ENCODE results near the gene OR8G1. TPM values are rescaled to one million over a fixed set of nuclear protein-coding genes. Genes with fewer than 3 reads are reported as not detected.

Gene OR8G1, protein sequence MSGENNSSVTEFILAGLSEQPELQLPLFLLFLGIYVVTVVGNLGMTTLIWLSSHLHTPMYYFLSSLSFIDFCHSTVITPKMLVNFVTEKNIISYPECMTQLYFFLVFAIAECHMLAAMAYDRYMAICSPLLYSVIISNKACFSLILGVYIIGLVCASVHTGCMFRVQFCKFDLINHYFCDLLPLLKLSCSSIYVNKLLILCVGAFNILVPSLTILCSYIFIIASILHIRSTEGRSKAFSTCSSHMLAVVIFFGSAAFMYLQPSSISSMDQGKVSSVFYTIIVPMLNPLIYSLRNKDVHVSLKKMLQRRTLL
- total RNA-seq, result not detected in 2 replicates

DNA sequence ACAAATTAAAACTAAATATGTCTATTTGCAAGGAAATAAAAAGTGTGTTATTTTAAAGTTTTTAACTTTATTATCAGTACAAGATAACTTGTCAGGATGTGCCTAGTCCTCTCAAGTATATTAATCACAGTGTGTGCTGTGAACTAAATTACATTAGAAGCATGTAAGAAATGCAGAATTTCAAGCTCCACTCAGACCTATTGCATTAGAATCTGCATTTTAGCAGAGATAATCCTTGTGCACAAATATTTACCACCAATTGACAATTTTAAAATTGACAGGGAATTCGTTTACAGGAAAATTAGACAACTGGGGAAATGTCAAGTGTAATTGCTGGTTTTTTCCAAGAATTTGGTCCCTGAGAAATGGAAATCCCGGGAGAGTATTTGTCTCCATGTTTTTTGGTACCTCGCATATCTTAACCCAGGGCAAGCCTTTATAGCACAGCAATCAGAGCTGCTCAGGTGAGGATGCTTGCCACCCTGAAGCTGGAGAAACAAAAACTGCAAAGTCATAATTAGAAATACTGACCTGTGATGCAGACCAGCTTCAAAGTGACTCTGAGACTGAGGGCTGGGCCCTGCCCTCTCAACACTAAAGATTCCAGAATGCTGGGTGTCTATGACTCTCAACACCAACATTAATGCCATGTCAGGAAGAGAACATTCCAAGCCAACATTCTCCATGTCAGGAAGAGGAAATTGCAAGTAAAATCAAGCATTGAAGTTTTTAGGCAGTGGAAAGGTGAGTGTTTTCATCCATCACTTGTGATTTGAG lies at the start of gene OR8G1:
OR8G1 (plus strand) TSS at position 475 of the 777 bp plus-strand sequence. CDS start 8,581 bp downstream, outside the sequence.

DNA sequence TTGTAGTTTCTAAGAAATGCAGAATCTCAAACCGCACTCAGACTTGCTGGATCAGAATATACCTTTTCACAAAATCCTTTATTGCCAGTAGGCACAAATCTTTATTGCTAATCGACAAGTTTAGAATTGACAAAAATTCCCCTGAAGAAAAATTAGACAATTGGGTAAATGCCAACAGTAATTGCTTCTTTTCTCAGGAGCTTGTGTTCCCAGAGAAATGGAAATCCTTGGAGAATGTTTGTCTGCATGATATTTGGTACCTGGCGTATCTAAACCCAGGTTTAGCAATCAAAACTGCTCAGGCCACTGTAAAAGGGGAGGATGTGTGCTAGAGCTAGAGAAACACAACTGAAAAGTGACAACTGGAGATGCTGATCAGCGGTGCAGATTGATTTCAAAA lies 15.2 kb downstream of the OR8G1 start, which contains the start of gene OR8G5:
OR8G5 (plus strand) TSS at position 301 of the 400 bp plus-strand sequence. CDS start 8,556 bp downstream, outside the sequence.

Other genes starting within 250 kb of the OR8G1 start
- not detected in 2 replicates for gene OR10G6, start 245.9 kb upstream of the OR8G1 start, total RNA-seq
- gene OR10G4, start 228.1 kb upstream of the OR8G1 start, total RNA-seq, result 0.09 TPM in 1 of 2 replicates, not detected in the other
- gene OR10G9, start 218.1 kb upstream of the OR8G1 start, total RNA-seq, result not detected in 2 replicates
- gene OR10G8, start 214.3 kb upstream of the OR8G1 start, total RNA-seq, result not detected in 2 replicates
- gene OR10G7, start 199.8 kb upstream of the OR8G1 start, total RNA-seq, result not detected in 2 replicates
- gene VWA5A, start 125.6 kb upstream of the OR8G1 start, total RNA-seq, result 6.1 and 8.3 TPM in 2 replicates
- gene OR10D3, start 57.8 kb upstream of the OR8G1 start, total RNA-seq, result not detected in 2 replicates
- not detected in 2 replicates for gene OR8G5, start 15.3 kb downstream of the OR8G1 start, total RNA-seq
- not detected in 2 replicates for gene OR8D1, start 72.9 kb downstream of the OR8G1 start, total RNA-seq
- not detected in 2 replicates for gene OR8D2, start 79.1 kb downstream of the OR8G1 start, total RNA-seq
- gene OR8B2, start 143.4 kb downstream of the OR8G1 start, total RNA-seq, result not detected in 2 replicates
- gene OR8B3, start 157.9 kb downstream of the OR8G1 start, total RNA-seq, result not detected in 2 replicates
- gene OR8B4, start 183.8 kb downstream of the OR8G1 start, total RNA-seq, result not detected in 2 replicates
- gene OR8B8, start 204.6 kb downstream of the OR8G1 start, total RNA-seq, result not detected in 2 replicates

Data from endothelial cell of coronary artery (primary cell).